Measurements from ENCODE around the gene SARS1.
"Not testable (repeated sequence)": the region's sequence is repeated elsewhere in the genome, so short reads cannot be mapped to it uniquely, and the experiment has no call there.

Gene SARS1

GRCh38 chr1:109213824-109214693 is at the start of gene SARS1:
TSS of gene SARS1 (plus strand) at chr1:109213918. CDS start at chr1:109213993, 75 bp downstream.
- DNase-seq: peak; percentile 82

DNA sequence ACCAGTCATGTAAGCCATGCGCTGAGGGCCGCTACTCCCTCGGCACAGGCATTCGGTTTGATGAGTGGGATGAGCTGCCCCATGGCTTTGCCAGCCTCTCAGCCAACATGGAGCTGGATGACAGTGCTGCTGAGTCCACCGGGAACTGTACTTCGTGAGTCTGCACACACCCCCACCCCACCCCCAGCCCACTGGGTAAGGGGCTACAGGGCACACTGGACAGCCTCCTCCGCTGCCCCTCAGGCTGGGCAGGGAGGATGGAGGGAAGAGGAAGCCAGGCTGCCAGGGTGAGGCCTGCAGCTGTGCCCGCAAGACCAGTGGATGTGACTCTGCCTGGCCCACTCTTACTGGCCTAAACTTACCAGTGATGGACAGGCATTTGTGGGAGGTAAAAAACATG is 49.2 kb upstream of the SARS1 start:
- DNase-seq: no peak

DNA sequence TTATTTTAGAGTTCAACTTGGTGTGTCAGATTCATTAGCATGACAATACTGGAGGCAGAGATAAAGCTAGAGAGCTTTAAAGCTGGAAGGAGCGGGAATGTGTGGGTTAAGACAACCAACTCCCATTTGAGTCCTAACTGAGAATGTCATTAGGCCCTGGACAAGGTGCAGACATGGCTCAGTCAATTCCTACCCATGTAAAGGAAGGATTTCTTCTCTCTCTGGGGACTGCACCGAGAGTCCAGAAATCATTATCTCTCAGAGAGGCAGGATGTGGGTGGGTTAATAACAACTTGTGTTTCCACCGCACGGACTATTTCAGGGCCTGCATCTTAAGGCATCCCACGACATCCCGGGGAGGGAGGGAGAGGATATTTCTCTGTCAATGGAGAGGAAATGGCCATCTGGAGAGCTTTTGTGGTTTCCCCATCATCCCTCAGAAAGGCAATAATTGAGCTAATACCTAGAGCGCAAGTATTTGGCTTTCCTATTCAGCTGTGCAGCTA is 46.7 kb upstream of the SARS1 start:
- DNase-seq: no peak

DNA sequence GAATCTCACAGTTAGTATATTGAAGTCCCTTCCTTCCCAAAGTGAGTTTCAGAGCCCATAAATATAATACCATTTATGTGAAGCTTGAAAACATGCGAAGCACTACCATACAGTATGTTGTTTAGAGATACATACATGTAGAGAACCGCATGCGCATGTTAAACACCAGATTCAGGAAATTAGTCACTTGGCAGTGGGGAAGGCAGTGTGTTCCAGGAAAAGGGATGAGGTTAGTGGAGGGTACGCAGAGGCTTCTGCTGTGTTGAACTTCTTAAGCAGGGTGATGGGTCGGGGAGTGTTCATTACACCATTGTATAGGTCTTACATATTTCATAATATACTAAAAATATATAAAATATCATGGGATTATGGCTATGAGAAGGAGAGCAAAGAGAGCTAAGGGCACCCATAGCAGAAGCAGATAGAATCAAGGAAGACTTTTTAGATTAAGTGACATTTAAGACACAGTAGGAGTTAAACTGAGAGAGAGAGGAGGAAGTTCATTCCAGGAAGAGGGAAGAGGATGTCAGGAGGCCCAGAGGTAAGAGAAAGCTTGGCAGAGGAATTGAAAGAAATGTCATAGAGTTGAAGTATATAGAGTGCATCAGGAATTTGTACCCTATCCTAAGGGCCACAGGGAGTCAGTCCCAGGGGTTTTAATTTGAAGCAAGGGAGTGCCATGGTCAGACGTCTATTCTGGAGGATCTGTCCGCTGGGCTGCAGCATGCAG is 43.5 kb upstream of the SARS1 start:
- DNase-seq: no peak

GRCh38 chr1:109171646-109172045 is 42.1 kb upstream of the SARS1 start:
- DNase-seq: no peak

- not testable (repeated sequence) for DNase-seq
These were observed 37.4 kb upstream of the SARS1 start for GRCh38 chr1:109176349-109176748.

GRCh38 chr1:109180715-109181084 is 33.0 kb upstream of the SARS1 start:
- not testable (repeated sequence) for DNase-seq

DNA sequence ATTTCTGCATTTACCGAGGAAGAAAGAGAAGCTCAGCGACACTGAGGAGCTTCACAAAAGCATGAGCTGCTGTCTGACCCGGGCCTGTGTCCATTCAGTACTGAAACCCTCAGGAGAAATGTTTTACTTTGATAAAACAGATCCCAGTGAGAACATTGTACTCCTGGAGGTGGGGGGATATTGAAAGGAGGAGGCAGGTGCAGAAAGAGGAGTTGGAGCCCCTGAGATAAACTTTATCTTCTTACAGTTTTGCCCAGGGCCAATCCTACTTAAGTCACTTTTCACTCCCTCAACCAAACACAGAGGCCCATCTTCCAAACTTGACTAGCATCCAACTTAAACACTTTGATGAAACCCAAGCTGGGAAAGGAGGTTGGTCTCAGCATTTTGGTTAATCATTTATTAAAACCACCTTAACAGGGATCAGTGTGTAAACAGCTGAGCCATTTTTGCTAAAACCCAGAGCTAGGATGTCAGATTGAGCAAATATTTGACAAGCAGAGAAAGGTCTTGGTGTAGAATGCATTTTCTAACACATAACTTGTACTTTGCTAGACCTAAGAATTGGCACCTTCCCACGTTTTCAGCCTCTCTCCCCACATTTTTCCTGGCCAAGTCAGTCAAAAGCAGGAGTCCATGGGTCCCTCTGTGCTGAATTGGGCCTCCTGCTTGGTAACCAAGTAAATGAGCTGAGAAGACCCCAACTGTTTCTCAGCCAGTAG is 32.5 kb upstream of the SARS1 start:
- DNase-seq: no peak

- no peak for DNase-seq
These were observed 31.9 kb upstream of the SARS1 start for GRCh38 chr1:109181807-109182163.

GRCh38 chr1:109183058-109183738 is 30.5 kb upstream of the SARS1 start:
- DNase-seq: no peak

DNA sequence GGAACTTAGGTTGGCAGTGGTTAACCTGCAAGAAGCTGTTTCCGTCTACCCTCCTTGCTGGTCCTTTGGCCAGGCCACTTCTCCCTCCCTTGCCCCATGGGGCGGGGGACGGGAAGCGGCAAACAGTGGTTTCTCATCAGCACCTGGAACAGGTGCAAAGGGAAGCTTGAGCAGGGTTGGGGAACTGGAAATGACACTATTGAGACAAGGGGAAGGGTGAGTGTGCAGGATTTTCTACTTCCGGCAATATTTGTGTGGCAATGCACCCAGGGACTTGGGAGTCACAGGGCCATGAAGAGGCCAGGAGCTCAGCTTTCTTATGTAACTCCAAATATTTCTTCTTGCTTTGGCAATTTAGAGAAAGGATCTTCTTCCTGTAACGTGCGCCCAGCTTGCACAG is 29.0 kb upstream of the SARS1 start:
- no peak for DNase-seq

GRCh38 chr1:109185357-109185756 is 28.4 kb upstream of the SARS1 start:
- DNase-seq: no peak

GRCh38 chr1:109185990-109186732 is 27.6 kb upstream of the SARS1 start:
- no peak for DNase-seq

DNA sequence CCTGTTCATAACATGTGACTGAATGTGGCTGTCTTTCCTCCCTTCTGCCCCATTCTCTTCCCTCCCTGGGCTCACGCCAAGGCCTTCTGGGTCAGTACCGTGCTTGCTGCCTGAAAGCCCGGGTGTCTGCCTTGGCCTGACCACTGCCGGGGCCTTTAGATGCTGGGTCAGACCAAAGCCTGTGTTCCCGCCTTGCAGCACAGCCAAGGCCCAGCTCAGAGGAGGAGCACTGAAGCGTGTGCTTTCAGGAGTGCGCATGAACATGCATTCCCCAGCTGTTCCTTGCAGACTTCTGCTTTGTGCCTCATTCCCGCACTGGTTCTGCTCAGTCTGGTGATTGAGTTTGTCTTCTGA is 27.0 kb upstream of the SARS1 start:
- DNase-seq: no peak

- DNase-seq: no peak
These were observed 26.6 kb upstream of the SARS1 start for GRCh38 chr1:109187127-109187526.

- DNase-seq: no peak
These were observed 25.5 kb upstream of the SARS1 start for GRCh38 chr1:109188200-109188599.

DNA sequence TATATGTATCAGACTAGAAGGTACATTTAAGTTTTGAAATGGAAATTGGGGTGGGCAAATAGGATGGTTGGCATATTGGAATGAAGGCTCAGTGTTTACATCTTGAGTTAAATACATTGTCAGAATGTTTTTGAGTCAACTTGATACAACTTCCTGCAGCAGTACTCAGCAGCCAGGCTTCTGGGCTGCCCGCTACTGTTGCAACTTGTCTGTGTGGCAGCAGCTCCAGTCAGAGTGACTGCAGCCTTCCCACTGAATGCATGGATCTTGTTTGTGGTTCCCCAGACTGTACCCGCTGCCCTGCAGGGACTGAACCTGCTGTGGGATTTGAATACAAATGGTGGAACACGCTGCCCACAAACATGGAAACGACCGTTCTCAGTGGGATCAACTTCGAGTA is 24.9 kb upstream of the SARS1 start:
- no peak for DNase-seq

DNA sequence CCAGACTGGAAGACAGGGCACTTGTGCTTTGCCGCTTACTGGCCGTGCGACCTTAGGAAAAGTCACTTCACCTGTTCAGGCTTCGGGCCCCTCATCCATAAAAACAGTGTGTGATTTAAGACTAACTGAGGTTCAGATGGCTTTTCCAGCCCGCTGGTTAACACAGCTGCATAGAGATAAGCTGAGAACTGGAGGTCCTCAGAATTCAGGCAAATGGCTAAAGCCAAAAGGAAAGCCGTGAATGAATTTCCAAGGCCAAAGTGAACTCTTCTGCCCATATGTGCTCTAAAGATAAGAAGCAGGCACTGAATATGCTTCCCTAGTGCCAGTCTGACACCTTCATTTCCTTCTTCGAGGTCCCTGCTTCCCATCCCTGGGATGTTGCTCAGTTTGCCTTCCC is 23.5 kb upstream of the SARS1 start:
- no peak for DNase-seq

GRCh38 chr1:109191377-109191776 is 22.3 kb upstream of the SARS1 start:
- DNase-seq: no peak

DNA sequence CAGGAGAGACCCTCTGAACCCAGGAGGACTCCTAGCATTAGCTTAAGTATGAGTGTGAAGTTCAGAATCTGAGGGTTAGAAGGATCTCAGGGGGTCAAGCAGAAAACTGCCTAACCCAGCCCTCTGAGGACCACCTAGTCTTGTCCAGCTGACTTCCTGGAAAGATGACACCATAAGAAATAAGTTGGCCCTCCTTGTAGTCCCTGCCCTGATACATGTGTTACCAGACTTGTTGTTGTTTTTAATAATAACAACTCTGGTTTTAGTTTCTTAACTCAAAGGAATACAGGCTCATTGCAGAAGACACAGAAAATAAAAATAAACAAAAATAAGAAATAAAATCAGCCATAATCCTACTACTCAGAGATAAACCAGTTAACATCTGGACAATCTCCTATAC is 21.8 kb upstream of the SARS1 start:
- DNase-seq: no peak

DNA sequence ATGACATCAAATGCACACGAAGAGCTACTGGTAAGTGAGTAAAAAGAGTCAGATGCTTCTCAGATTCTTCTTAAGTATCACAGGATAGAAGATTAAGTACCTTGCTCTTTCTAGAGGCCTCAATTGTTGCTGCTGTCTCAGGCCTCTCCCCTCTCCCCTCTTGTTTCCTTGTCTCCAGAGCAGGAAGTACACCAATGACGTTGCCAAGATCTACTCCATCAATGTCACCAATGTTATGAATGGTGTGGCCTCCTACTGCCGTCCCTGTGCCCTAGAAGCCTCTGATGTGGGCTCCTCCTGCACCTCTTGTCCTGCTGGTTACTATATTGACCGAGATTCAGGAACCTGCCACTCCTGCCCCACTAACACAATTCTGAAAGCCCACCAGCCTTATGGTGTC is 21.3 kb upstream of the SARS1 start:
- no peak for DNase-seq
